Keratinocyte (primary cell): Measurements from ENCODE around the gene LRRC3C.

Experiments
- CTCF ChIP-seq, 3 experiments: IDR thresholded peaks in 1 of 3; conservative IDR thresholded peaks in 1 of 3; optimal IDR thresholded peaks in 1 of 3; 2 replicates in 2 of 3; 3 replicates in 1 of 3; pipeline versions ENCODE3 to v1.5.1; 2011; ENCODE audit warnings: low read length in 3 of 3, mild to moderate bottlenecking in 3 of 3, moderate library complexity in 2 of 3, control low read depth in 1 of 3, inconsistent platforms in 1 of 3; ENCODE audit not compliant: insufficient read depth in 2 of 3; ENCODE audit errors: extremely low read depth in 1 of 3
- EZH2 ChIP-seq: IDR thresholded peaks from one replicate; pipeline ENCODE4 v1.6.1; 2012; ENCODE audit warnings: inconsistent platforms, mild to moderate bottlenecking, low read length, moderate library complexity

- TF ChIP-seq CTCF (optimal IDR thresholded peaks at IDR 0.05 in 1 of 3, IDR thresholded peaks at IDR 0.05 in 1 of 3, conservative IDR thresholded peaks at IDR 0.05 in 1 of 3; ENCODE audit: extremely low read depth in 1 of 3, insufficient read depth in 2 of 3, low read length in 3 of 3) (no peak), EZH2 (no peak)
Observed at GRCh38 chr17:39934324-39934723, 6.8 kb downstream of the LRRC3C start.
